SK-N-SH (cell line): Measurements from ENCODE around the gene DENND2D. TPM values are rescaled to one million over a fixed set of nuclear protein-coding genes. Genes with fewer than 3 reads are reported as not detected.

Experiments
- CTCF ChIA-PET: fragments of 300-600, 350-600 bp; formaldehyde crosslinking; extraction: SDS; loops from one replicate; lab custom pipeline; 2021; lab: Yijun Ruan, JAX
- POLR2A ChIA-PET: fragments of 350-600 bp; sonication (Branson Sonifier 250); formaldehyde crosslinking; extraction: SDS; loops from one replicate; lab custom pipeline; 2020; ENCODE audit warnings: antibody characterized with exemption, inconsistent platforms; lab: Yijun Ruan, JAX
- DNase-seq: peaks from one replicate; pipeline ENCODE4 v3.0.0; 2012
- H2AFZ ChIP-seq: fragments of 200-600 bp; sonication (generic); 2 replicates; pipeline ENCODE4 v1.8.1; 2016; ENCODE audit warnings: antibody characterized with exemption, mild to moderate bottlenecking, low read depth
- H3F3A ChIP-seq: fragments of 200-600 bp; sonication (generic); replicated peaks from 2 replicates; pipeline ENCODE3; 2016; ENCODE audit warnings: antibody characterized with exemption, mild to moderate bottlenecking; ENCODE audit not compliant: insufficient read depth
- H3K27ac ChIP-seq, 2 experiments: fragments of 200-500 bp in 1 of 2; fragments of 200-600 bp in 1 of 2; sonication (Bioruptor generic) in 1 of 2; sonication (generic), shearing (Covaris generic) in 1 of 2; 2 replicates each; pipeline versions ENCODE4 v1.5.1 to v1.6.1; 2014 to 2016; ENCODE audit warnings: low read depth in 2 of 2, inconsistent platforms in 1 of 2, low read length in 1 of 2, mild to moderate bottlenecking in 1 of 2, mixed read lengths in 1 of 2
- H3K27me3 ChIP-seq: fragments of 200-600 bp; sonication (generic), shearing (Covaris generic); 2 replicates; pipeline ENCODE4 v1.6.1; 2016; ENCODE audit warnings: mixed run types; ENCODE audit not compliant: insufficient read depth
- H3K36me3 ChIP-seq, 2 experiments: fragments of 200-500 bp in 1 of 2; fragments of 200-600 bp in 1 of 2; sonication (Bioruptor generic) in 1 of 2; sonication (generic) in 1 of 2; replicated peaks in 1 of 2; 2 replicates each; pipeline versions ENCODE3 to v1.5.1; 2014 to 2016; ENCODE audit warnings: low read length in 1 of 2, mild to moderate bottlenecking in 1 of 2; ENCODE audit not compliant: insufficient read depth in 2 of 2, control insufficient read depth in 1 of 2
- H3K4me1 ChIP-seq, 2 experiments: fragments of 200-500 bp in 1 of 2; fragments of 200-600 bp in 1 of 2; sonication (Bioruptor generic) in 1 of 2; sonication (generic), shearing (Covaris generic) in 1 of 2; 2 replicates each; pipeline versions ENCODE4 v1.5.1 to v1.6.1; 2014 to 2016; ENCODE audit warnings: low read depth in 1 of 2, low read length in 1 of 2, mixed run types in 1 of 2; ENCODE audit not compliant: insufficient read depth in 2 of 2, control insufficient read depth in 1 of 2
- H3K4me2 ChIP-seq: fragments of 200-600 bp; sonication (generic), shearing (Covaris generic); 2 replicates; pipeline ENCODE4 v1.6.1; 2017; ENCODE audit warnings: mixed run types
- H3K4me3 ChIP-seq, 2 experiments: fragments of 200-500 bp in 1 of 2; fragments of 200-600 bp in 1 of 2; sonication (Bioruptor generic) in 1 of 2; sonication (generic), shearing (Covaris generic) in 1 of 2; 2 replicates each; pipeline versions ENCODE4 v1.5.1 to v1.8.1; 2014 to 2016; ENCODE audit warnings: low read depth in 2 of 2, inconsistent platforms in 1 of 2, low read length in 1 of 2, mild to moderate bottlenecking in 1 of 2, mixed read lengths in 1 of 2, moderate library complexity in 1 of 2
- H3K79me2 ChIP-seq: fragments of 200-600 bp; sonication (generic); 2 replicates; pipeline ENCODE4 v1.8.1; 2017; ENCODE audit warnings: mild to moderate bottlenecking; ENCODE audit not compliant: insufficient read depth
- H3K9ac ChIP-seq: fragments of 200-600 bp; sonication (generic); 2 replicates; pipeline ENCODE4 v1.6.1; 2017; ENCODE audit warnings: mixed run types
- H3K9me2 ChIP-seq: fragments of 200-600 bp; sonication (generic); 2 replicates; pipeline ENCODE4 v1.6.1; 2017; ENCODE audit warnings: mixed run types
- H3K9me3 ChIP-seq: fragments of 200-600 bp; sonication (generic); 2 replicates; pipeline ENCODE4 v1.6.1; 2017; ENCODE audit warnings: mixed run types, mild to moderate bottlenecking, moderate library complexity
- H4K20me1 ChIP-seq: fragments of 200-600 bp; sonication (generic); 2 replicates; pipeline ENCODE4 v1.6.1; 2017; ENCODE audit warnings: mild to moderate bottlenecking, mixed run types; ENCODE audit not compliant: insufficient read depth
- ELF1 ChIP-seq: IDR thresholded peaks from 2 replicates; pipeline ENCODE4 v1.4.0; 2012
- FOSL2 ChIP-seq: IDR thresholded peaks from 2 replicates; pipeline ENCODE4 v1.4.0; 2012; ENCODE audit warnings: low read depth, mild to moderate bottlenecking, moderate library complexity, borderline replicate concordance
- FOXJ3 ChIP-seq: sonication (generic); formaldehyde crosslinking; IDR thresholded peaks from 2 replicates; pipeline ENCODE4 v1.5.1; 2020; ENCODE audit warnings: mild to moderate bottlenecking, missing genetic modification reagents
- FOXM1 ChIP-seq: IDR thresholded peaks from 2 replicates; pipeline ENCODE4 v1.4.0; 2012; ENCODE audit warnings: low read depth, mild to moderate bottlenecking
- GATA2 ChIP-seq: sonication (generic); formaldehyde crosslinking; IDR thresholded peaks from 2 replicates; pipeline ENCODE4 v1.5.0; 2020; ENCODE audit warnings: mild to moderate bottlenecking, missing genetic modification reagents
- POLR2AphosphoS5 ChIP-seq: IDR thresholded peaks from 2 replicates; pipeline ENCODE4 v1.6.1; 2012; ENCODE audit warnings: low read depth, low read length
- RAD21 ChIP-seq: IDR thresholded peaks from 2 replicates; pipeline ENCODE4 v1.6.1; 2012; ENCODE audit warnings: mild to moderate bottlenecking, low read length
- SIN3A ChIP-seq: IDR thresholded peaks from 2 replicates; pipeline ENCODE4 v1.6.1; 2012; ENCODE audit warnings: low read depth, mild to moderate bottlenecking, low read length, moderate library complexity, borderline replicate concordance
- SMC3 ChIP-seq: IDR thresholded peaks from 2 replicates; pipeline ENCODE4 v1.6.1; 2012; ENCODE audit warnings: low read depth, low read length, improper control_type of control experiment
- TAF1 ChIP-seq: IDR thresholded peaks from 2 replicates; pipeline ENCODE4 v1.6.1; 2012; ENCODE audit warnings: low read depth, mild to moderate bottlenecking, low read length, moderate library complexity, borderline replicate concordance
- TCF12 ChIP-seq: IDR thresholded peaks from 2 replicates; pipeline ENCODE4 v1.4.0; 2012
- USF1 ChIP-seq: IDR thresholded peaks from 2 replicates; pipeline ENCODE4 v1.4.0; 2012; ENCODE audit warnings: low read depth, borderline replicate concordance
- WGBS: methylation state at CpG from one replicate; pipeline ENCODE4 v1.1.6; 2017; ENCODE audit warnings: low lambda C conversion rate; 5-methylcytosine and 5-hydroxymethylcytosine counted together
- polyA plus RNA-seq, 3 experiments: library from polyadenylated mRNA; depleted of rRNA; stranded (reverse); fragments of >200 nt; gene quantifications; 2 replicates each; pipeline ENCODE4 v1.2.3, GENCODE V29; 2012
- TF ChIP-seq, protein P1 (sequence below): IDR thresholded peaks from 2 replicates; pipeline ENCODE4 v1.6.1; 2012; ENCODE audit warnings: mild to moderate bottlenecking, low read depth, low read length, moderate library complexity
- TF ChIP-seq, protein P2 (sequence below): IDR thresholded peaks from 2 replicates; pipeline ENCODE4 v1.4.0; 2012; ENCODE audit warnings: low read depth, borderline replicate concordance
- TF ChIP-seq, protein P3 (sequence below): IDR thresholded peaks from 2 replicates; pipeline ENCODE4 v1.4.0; 2012; ENCODE audit warnings: low read depth

The DENND2D gene
- polyA plus RNA-seq, 1 of the 3 experiments (the other 2 are of a cell fraction), result 1.3 TPM

DNA sequence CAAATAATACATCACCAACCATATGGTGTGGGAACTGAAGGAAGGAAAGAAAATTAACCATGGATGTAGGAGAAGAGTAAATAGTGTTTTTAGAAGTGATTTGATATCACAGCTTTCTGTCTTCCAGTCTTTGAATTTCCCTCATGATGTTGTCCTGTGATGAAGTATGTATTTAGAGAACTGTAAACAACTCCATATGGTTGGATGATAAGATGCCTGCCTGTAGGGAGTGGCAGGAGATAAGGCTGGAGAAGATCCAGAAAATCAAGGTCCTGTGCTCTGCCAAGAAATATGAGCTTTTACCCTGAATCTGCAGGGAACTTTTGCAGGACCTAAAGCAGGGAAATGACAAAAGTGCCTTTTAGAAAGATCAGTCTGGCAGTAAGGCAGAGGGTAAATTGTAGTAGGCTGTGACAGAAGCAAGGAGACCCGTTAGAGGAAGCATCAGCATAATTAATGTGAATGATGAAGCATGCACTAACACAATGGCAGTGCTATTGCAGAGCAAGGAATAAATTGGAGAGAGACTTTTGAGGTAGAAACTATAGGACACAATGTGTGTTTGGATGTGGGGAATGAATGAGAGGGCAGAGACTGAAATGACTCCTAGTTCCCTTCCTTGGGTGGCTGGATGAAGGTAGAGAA, 38.5 kb downstream of the DENND2D start (continued):
- TF ChIP-seq, protein P1, sequence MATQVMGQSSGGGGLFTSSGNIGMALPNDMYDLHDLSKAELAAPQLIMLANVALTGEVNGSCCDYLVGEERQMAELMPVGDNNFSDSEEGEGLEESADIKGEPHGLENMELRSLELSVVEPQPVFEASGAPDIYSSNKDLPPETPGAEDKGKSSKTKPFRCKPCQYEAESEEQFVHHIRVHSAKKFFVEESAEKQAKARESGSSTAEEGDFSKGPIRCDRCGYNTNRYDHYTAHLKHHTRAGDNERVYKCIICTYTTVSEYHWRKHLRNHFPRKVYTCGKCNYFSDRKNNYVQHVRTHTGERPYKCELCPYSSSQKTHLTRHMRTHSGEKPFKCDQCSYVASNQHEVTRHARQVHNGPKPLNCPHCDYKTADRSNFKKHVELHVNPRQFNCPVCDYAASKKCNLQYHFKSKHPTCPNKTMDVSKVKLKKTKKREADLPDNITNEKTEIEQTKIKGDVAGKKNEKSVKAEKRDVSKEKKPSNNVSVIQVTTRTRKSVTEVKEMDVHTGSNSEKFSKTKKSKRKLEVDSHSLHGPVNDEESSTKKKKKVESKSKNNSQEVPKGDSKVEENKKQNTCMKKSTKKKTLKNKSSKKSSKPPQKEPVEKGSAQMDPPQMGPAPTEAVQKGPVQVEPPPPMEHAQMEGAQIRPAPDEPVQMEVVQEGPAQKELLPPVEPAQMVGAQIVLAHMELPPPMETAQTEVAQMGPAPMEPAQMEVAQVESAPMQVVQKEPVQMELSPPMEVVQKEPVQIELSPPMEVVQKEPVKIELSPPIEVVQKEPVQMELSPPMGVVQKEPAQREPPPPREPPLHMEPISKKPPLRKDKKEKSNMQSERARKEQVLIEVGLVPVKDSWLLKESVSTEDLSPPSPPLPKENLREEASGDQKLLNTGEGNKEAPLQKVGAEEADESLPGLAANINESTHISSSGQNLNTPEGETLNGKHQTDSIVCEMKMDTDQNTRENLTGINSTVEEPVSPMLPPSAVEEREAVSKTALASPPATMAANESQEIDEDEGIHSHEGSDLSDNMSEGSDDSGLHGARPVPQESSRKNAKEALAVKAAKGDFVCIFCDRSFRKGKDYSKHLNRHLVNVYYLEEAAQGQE, result no peak
- TF ChIP-seq GATA2 (CRISPR knock-in tag), result peak; percentile 71
- TF ChIP-seq RAD21, result no peak
- TF ChIP-seq TAF1, result no peak
- TF ChIP-seq FOXM1, result no peak
- no peak for TF ChIP-seq USF1
- TF ChIP-seq ELF1, result no peak
- TF ChIP-seq, protein P2, sequence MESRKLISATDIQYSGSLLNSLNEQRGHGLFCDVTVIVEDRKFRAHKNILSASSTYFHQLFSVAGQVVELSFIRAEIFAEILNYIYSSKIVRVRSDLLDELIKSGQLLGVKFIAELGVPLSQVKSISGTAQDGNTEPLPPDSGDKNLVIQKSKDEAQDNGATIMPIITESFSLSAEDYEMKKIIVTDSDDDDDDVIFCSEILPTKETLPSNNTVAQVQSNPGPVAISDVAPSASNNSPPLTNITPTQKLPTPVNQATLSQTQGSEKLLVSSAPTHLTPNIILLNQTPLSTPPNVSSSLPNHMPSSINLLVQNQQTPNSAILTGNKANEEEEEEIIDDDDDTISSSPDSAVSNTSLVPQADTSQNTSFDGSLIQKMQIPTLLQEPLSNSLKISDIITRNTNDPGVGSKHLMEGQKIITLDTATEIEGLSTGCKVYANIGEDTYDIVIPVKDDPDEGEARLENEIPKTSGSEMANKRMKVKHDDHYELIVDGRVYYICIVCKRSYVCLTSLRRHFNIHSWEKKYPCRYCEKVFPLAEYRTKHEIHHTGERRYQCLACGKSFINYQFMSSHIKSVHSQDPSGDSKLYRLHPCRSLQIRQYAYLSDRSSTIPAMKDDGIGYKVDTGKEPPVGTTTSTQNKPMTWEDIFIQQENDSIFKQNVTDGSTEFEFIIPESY, result no peak
- TF ChIP-seq FOSL2, result no peak
- no peak for TF ChIP-seq SMC3
- peak; percentile 37 for TF ChIP-seq TCF12
- no peak for TF ChIP-seq SIN3A
- TF ChIP-seq, all 33 proteins: peak for 6

DNA sequence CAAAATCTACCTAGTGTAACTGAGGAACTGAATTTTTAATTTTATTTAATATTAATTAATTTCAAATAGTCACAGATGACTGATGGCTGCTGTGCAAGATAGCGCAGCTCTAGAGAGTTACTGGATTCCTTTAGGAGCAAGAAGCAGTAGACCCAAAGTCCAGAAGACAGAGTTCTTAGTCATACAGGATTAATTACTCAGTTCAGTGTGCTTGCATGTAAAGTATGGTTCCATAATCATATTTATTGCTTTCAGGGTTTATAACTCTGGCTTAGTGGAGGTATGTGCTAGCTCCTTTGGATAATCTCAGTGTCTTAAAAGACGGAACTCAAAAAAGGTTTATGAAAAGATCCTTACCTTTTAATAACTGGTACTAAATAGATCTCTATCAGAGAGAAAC, 43.0 kb downstream of the DENND2D start:
- no peak overlapping the region for H2AFZ ChIP-seq
- H3K27me3 ChIP-seq, result no peaks in the 10 kb centered on the region
- 97% methylated on average over 2 of the region's 2 CpGs for WGBS
- H3K9ac ChIP-seq, result no peak overlapping the region
- CTCF ChIA-PET, result no interaction called here
- no peaks in the 10 kb centered on the region for H4K20me1 ChIP-seq
- peaks cover 4% of the 10 kb centered on the region for H3F3A ChIP-seq
- 0 out of 2 replicates have a peak, but pooled peaks cover 5% of the 10 kb centered on the region for H3K9me2 ChIP-seq
- no peak for DNase-seq
- no peak overlapping the region for H3K4me2 ChIP-seq
- no peaks in the 10 kb centered on the region for H3K9me3 ChIP-seq
- H3K27ac ChIP-seq, result no peak overlapping the region
- H3K4me1 ChIP-seq, result peaks cover under 1 to 5% of the 10 kb centered on the region in 2 experiments; a peak in 3 of 4 replicates
- POLR2A ChIA-PET, result no interaction called here
- H3K4me3 ChIP-seq, result no peak overlapping the region
- TF ChIP-seq, protein P3, sequence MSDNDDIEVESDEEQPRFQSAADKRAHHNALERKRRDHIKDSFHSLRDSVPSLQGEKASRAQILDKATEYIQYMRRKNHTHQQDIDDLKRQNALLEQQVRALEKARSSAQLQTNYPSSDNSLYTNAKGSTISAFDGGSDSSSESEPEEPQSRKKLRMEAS, result no peak
- TF ChIP-seq FOXJ3 (CRISPR knock-in tag) (no peak), ELF1 (no peak), POLR2AphosphoS5 (no peak)
- peaks cover 32 to 76% of the 10 kb centered on the region in 2 experiments for H3K36me3 ChIP-seq
- H3K79me2 ChIP-seq, result peaks cover 59% of the 10 kb centered on the region
